Duodenal mucosa (tissue), 2 donors: Measurements from ENCODE around the gene HS3ST5.

Experiments used
- H3K27ac ChIP-seq: one replicate; pipeline ENCODE4 v1.7.0; 2013; ENCODE audit warnings: low read depth, low read length
- H3K27me3 ChIP-seq, 2 donors: one replicate each; pipeline ENCODE4 v1.7.0; 2013; ENCODE audit warnings: low read length in 2 of 2, control low read depth in 1 of 2; ENCODE audit not compliant: insufficient read depth in 2 of 2, control insufficient read depth in 1 of 2
- H3K36me3 ChIP-seq, 2 donors: one replicate each; pipeline ENCODE4 v1.7.0; 2013; ENCODE audit warnings: low read length in 2 of 2, control low read depth in 1 of 2; ENCODE audit not compliant: insufficient read depth in 2 of 2, control insufficient read depth in 1 of 2
- H3K4me1 ChIP-seq, 2 donors: one replicate each; pipeline ENCODE4 v1.7.0; 2013; ENCODE audit warnings: low read length in 2 of 2, control low read depth in 1 of 2; ENCODE audit not compliant: insufficient read depth in 2 of 2, control insufficient read depth in 1 of 2
- H3K4me3 ChIP-seq, 2 donors: one replicate each; pipeline ENCODE4 v1.7.0; 2013; ENCODE audit warnings: low read length in 2 of 2, low read depth in 1 of 2
- H3K9ac ChIP-seq, 2 donors: one replicate each; pipeline ENCODE4 v1.7.0; 2013; ENCODE audit warnings: low read length in 2 of 2, low read depth in 1 of 2
- H3K9me3 ChIP-seq, 2 donors: one replicate each; pipeline ENCODE4 v1.7.0; 2013; ENCODE audit warnings: low read length in 2 of 2, control low read depth in 1 of 2; ENCODE audit not compliant: control insufficient read depth in 1 of 2

The HS3ST5 gene

DNA sequence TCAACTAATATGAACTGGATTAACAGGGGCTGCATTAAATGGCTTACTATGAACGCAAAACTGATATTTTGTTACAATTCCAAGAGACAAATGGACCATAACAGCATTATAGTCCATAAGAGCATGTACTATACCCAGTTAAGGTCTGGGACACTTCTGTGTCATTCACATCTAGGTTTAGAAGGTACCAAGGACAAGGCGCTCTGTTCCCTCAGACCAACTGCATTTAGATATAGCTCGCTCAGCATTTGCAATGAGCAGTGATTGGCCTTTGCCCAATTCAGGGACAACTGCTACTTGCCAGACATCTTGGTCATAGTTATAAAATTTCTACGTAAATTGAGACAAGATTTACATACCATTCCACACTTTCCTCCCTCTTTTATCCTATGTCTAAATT lies 132.4 kb downstream of the HS3ST5 start:
- no peak overlapping the region for H3K9ac ChIP-seq
- no peaks in the 10 kb centered on the region for H3K9me3 ChIP-seq
- H3K27ac ChIP-seq, result no peak overlapping the region
- H3K4me1 ChIP-seq, result no peaks in the 10 kb centered on the region
- H3K4me3 ChIP-seq, result no peak overlapping the region
- H3K36me3 ChIP-seq, result no peaks in the 10 kb centered on the region
- H3K27me3 ChIP-seq, result no peaks in the 10 kb centered on the region

DNA sequence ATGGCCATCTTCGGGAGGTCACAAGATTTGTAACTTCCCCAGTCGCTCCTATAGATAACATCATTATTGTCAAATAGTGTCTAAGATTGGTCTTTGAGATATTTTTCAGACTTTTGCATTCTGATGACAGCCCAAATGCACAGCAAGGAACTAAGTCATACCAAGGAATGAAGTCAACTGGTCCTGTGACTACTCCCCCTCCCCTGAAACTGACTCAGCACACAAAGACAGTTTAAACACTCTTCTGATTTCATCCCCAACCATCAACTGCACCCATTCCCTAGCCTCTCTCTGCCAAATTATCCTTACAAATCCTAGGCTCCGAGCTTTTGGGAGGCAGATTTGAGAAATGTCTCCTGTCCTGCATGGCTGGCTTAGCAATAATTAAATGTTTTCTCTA lies 139.4 kb downstream of the HS3ST5 start:
- no peak overlapping the region for H3K27ac ChIP-seq
- H3K9ac ChIP-seq, result no peak overlapping the region
- no peaks in the 10 kb centered on the region for H3K9me3 ChIP-seq
- H3K4me3 ChIP-seq, result no peak overlapping the region
- no peaks in the 10 kb centered on the region for H3K4me1 ChIP-seq
- no peaks in the 10 kb centered on the region for H3K36me3 ChIP-seq
- H3K27me3 ChIP-seq, result no peaks in the 10 kb centered on the region

DNA sequence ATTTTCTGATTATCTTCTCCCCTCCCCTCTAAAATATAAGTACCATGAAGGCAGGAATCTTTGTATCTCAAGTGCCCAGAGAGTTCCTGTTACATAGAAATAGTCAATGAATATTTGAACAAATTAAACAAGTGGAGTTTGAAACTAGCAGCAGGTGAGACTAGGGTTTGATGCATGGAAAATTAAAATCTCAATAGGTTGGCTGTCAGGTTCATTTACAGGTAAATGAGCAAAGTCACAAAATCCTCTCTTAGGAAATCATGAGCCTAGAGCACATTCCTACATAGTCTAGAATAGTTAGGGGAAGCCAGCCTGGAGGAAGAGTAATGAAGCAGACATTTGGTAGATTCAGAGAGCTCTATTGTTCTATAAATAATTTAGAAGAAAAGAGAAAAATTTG lies 140.4 kb downstream of the HS3ST5 start:
- H3K4me3 ChIP-seq, result no peak overlapping the region
- H3K4me1 ChIP-seq, result no peaks in the 10 kb centered on the region
- no peak overlapping the region for H3K27ac ChIP-seq
- H3K9me3 ChIP-seq, result no peaks in the 10 kb centered on the region
- H3K9ac ChIP-seq, result no peak overlapping the region
- H3K36me3 ChIP-seq, result no peaks in the 10 kb centered on the region
- no peaks in the 10 kb centered on the region for H3K27me3 ChIP-seq

- Histone ChIP-seq H3K9ac (no peak overlapping the region), H3K4me1 (no peaks in the 10 kb centered on the region), H3K27ac (no peak overlapping the region), H3K4me3 (no peak overlapping the region), H3K36me3 (no peaks in the 10 kb centered on the region), H3K27me3 (no peaks in the 10 kb centered on the region), H3K9me3 (no peaks in the 10 kb centered on the region)
These were observed 141.9 kb downstream of the HS3ST5 start for GRCh38 chr6:114200891-114201290.

DNA sequence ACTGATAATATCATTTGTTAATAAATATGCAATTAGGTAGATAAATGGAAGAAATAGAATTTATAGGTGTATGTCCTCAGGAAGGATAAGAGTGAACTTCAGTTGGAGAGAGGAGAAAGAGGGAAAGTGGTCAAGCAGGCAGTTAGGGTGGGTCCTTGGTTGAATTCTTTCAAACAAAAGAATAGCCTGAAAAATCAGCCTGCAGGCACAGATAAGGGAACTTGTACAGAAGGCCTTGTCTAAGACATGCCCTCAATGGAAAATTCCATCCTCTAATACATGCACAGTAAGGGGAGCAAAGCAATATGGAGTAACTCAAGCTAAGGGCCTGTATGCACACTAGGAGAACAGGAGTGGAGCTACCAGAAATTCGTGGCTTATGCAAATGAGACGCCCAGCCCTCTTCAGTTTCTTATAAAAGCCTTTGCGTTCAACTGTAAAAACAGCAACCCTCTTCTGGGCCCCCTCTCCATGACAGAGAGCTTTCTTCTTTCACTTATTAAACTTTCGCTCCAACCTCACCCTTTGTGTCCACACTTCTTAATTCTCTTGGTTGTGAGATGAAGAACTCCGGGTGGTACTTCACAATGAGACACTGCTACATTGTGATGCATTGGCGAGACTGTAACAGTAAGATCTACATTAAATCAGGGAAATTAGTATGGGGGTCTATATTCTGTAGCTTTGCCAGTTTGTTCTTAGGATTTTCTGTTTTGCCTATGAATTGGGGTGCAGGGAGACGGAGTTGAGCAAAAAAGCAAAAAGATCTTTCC lies 147.0 kb downstream of the HS3ST5 start:
- Histone ChIP-seq H3K9ac (no peak overlapping the region), H3K27ac (no peak overlapping the region)

GRCh38 chr6:114195027-114195365 lies 147.8 kb downstream of the HS3ST5 start:
- no peaks in the 10 kb centered on the region for H3K4me1 ChIP-seq
- no peak overlapping the region for H3K9ac ChIP-seq
- no peaks in the 10 kb centered on the region for H3K9me3 ChIP-seq
- H3K36me3 ChIP-seq, result no peaks in the 10 kb centered on the region
- no peak overlapping the region for H3K4me3 ChIP-seq
- H3K27ac ChIP-seq, result no peak overlapping the region
- H3K27me3 ChIP-seq, result no peaks in the 10 kb centered on the region

More for the DNA sequence above, 147.0 kb downstream of the HS3ST5 start:
- no peak overlapping the region for H3K4me3 ChIP-seq
- no peaks in the 10 kb centered on the region for H3K27me3 ChIP-seq
- no peaks in the 10 kb centered on the region for H3K36me3 ChIP-seq
- no peaks in the 10 kb centered on the region for H3K9me3 ChIP-seq
- no peaks in the 10 kb centered on the region for H3K4me1 ChIP-seq

GRCh38 chr6:114194362-114195026 lies 148.3 kb downstream of the HS3ST5 start:
- Histone ChIP-seq H3K4me3 (no peak overlapping the region), H3K27me3 (no peaks in the 10 kb centered on the region), H3K36me3 (no peaks in the 10 kb centered on the region), H3K9me3 (no peaks in the 10 kb centered on the region), H3K27ac (no peak overlapping the region), H3K4me1 (no peaks in the 10 kb centered on the region), H3K9ac (no peak overlapping the region)

- H3K36me3 ChIP-seq, result no peaks in the 10 kb centered on the region
- H3K9ac ChIP-seq, result no peak overlapping the region
- H3K9me3 ChIP-seq, result no peaks in the 10 kb centered on the region
- H3K4me1 ChIP-seq, result no peaks in the 10 kb centered on the region
- no peak overlapping the region for H3K27ac ChIP-seq
- no peak overlapping the region for H3K4me3 ChIP-seq
- H3K27me3 ChIP-seq, result no peaks in the 10 kb centered on the region
These were observed 155.3 kb downstream of the HS3ST5 start for GRCh38 chr6:114187563-114187962.

DNA sequence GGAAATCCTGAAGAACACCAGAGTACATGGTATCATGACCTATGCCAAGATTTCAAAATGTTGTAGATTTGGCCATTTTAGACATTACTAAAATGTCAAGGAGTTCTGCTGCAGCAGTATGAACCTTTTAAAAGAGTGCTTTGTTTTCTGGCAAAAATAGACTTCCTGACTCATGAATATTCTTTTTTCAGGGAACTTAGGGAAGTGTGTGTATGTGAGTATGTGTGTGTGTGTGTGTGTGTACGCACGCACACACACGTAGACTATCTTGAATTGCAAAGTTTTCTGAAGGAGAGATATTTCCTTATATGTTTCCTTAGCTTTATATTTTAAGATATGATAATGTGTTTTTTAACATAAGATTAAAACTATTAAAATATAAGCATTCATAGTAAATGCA lies 161.2 kb downstream of the HS3ST5 start:
- H3K36me3 ChIP-seq, result no peaks in the 10 kb centered on the region
- no peaks in the 10 kb centered on the region for H3K9me3 ChIP-seq
- H3K27ac ChIP-seq, result no peak overlapping the region
- no peaks in the 10 kb centered on the region for H3K27me3 ChIP-seq
- no peak overlapping the region for H3K4me3 ChIP-seq
- H3K4me1 ChIP-seq, result peaks cover 0 to 5% of the 10 kb centered on the region in 2 donors
- no peak overlapping the region for H3K9ac ChIP-seq

DNA sequence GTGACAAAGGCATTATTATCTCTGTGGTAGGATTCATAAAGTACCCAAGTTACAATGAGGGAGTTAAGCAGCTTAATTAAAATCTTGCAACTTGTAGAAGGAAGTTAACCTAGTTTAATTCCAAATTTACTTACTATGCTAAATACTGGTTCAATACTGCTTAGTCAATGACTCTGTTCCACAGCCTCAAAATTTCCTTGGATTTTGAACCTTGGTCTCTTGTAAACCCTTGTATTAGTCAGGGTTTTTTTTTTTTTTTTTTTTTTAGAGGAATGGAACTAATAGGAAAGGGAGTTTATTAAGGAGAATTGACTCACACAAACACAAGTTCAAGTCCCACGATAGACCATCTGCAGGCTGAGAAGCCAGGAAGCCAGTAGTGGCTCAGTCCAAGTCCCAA lies 163.4 kb downstream of the HS3ST5 start:
- Histone ChIP-seq H3K4me3 (no peak overlapping the region), H3K27me3 (no peaks in the 10 kb centered on the region), H3K36me3 (no peaks in the 10 kb centered on the region), H3K4me1 (peaks cover 0 to 5% of the 10 kb centered on the region in 2 donors), H3K27ac (no peak overlapping the region), H3K9ac (no peak overlapping the region), H3K9me3 (no peaks in the 10 kb centered on the region)
